Panc1 (cell line): ENCODE data around the gene THSD7A.

Experiments used
- POLR2AphosphoS5 ChIP-seq: IDR thresholded peaks from 2 replicates; pipeline ENCODE4 v1.6.1; 2012; ENCODE audit warnings: mild to moderate bottlenecking, low read depth, low read length, moderate library complexity
- REST ChIP-seq, 2 experiments: IDR thresholded peaks; 2 replicates each; pipeline ENCODE4 v1.6.1; 2011 to 2012; ENCODE audit warnings: low read depth in 2 of 2, control low read depth in 1 of 2, low read length in 1 of 2, mild to moderate bottlenecking in 1 of 2, moderate library complexity in 1 of 2; ENCODE audit not compliant: insufficient read depth in 1 of 2
- SIN3A ChIP-seq: IDR thresholded peaks from 2 replicates; pipeline ENCODE4 v1.6.1; 2012; ENCODE audit warnings: low read depth, mild to moderate bottlenecking, low read length, moderate library complexity, borderline replicate concordance; ENCODE audit not compliant: insufficient read depth
- TCF7L2 ChIP-seq: IDR thresholded peaks from 2 replicates; pipeline ENCODE4 v1.6.1; 2011; ENCODE audit warnings: mild to moderate bottlenecking, low read depth, low read length, inconsistent platforms
- TF ChIP-seq, protein P1 (sequence below): fragments of 450-650 bp; IDR thresholded peaks from 2 replicates; pipeline ENCODE4 v1.5.1; 2017; ENCODE audit warnings: mild to moderate bottlenecking

DNA sequence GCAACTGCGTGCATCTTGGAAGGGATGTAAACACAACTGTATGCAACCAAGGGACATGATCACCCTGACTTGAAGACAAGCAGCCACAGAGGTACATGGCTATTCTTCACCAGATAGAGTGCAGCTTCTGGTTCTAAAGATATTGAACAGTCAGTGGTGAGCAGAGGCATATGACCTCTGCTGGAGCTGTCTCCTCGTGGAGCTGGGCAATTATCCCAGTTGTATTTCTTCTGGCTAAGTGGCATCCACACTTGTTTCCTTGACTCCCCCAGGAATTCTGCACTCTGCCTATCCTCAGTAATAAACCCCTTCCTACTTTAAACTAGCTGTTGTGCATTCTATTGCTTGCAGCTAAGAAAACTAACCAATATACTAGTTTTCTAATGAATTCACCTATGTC is 216.8 kb downstream of the THSD7A start:
- no peak for TF ChIP-seq POLR2AphosphoS5
- no peak for TF ChIP-seq REST (IDR thresholded peaks at IDR 0.05; ENCODE audit: insufficient read depth in 1 of 2, low read depth in 2 of 2, low read length in 1 of 2)
- TF ChIP-seq, protein P1, sequence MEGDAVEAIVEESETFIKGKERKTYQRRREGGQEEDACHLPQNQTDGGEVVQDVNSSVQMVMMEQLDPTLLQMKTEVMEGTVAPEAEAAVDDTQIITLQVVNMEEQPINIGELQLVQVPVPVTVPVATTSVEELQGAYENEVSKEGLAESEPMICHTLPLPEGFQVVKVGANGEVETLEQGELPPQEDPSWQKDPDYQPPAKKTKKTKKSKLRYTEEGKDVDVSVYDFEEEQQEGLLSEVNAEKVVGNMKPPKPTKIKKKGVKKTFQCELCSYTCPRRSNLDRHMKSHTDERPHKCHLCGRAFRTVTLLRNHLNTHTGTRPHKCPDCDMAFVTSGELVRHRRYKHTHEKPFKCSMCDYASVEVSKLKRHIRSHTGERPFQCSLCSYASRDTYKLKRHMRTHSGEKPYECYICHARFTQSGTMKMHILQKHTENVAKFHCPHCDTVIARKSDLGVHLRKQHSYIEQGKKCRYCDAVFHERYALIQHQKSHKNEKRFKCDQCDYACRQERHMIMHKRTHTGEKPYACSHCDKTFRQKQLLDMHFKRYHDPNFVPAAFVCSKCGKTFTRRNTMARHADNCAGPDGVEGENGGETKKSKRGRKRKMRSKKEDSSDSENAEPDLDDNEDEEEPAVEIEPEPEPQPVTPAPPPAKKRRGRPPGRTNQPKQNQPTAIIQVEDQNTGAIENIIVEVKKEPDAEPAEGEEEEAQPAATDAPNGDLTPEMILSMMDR: no peak
- no peak for TF ChIP-seq SIN3A
- TF ChIP-seq TCF7L2: no peak
